Left lung (tissue), 10 donors: ENCODE results near the gene TNFRSF1A. TPM values are rescaled to one million over a fixed set of nuclear protein-coding genes. Genes with fewer than 3 reads are reported as not detected.

ENCODE experiments used
- ATAC-seq: fragments of 200-7000 bp; cut with Tn5 transposase; one replicate; pipeline ENCODE4 v1.9.1; 2020; ENCODE audit warnings: moderate library complexity
- DNase-seq, 4 donors: peaks; one replicate each; pipeline ENCODE4 v3.0.0-alpha.2; 2013 to 2020
- H3K27ac ChIP-seq, 2 donors: fragments of 200-600 bp; sonication (generic) in 1 of 2; one replicate each; pipeline versions ENCODE4 v1.5.0 to v1.8.0; 2020 to 2021
- H3K27me3 ChIP-seq, 2 donors: fragments of 200-600 bp; sonication (generic) in 1 of 2; one replicate each; pipeline versions ENCODE4 v1.5.0 to v1.8.0; 2020 to 2021
- H3K36me3 ChIP-seq, 2 donors: fragments of 200-600 bp; sonication (generic) in 1 of 2; one replicate each; pipeline versions ENCODE4 v1.5.0 to v1.8.0; 2020 to 2021
- H3K4me1 ChIP-seq, 2 donors: fragments of 200-600 bp; one replicate each; pipeline ENCODE4 v1.8.0; 2021
- H3K4me3 ChIP-seq, 2 donors: fragments of 200-600 bp; sonication (generic) in 1 of 2; one replicate each; pipeline versions ENCODE4 v1.5.0 to v1.8.0; 2020 to 2021; ENCODE audit warnings: mild to moderate bottlenecking in 1 of 2
- H3K9me3 ChIP-seq, 2 donors: fragments of 200-600 bp; sonication (generic) in 1 of 2; one replicate each; pipeline versions ENCODE4 v1.5.0 to v1.8.0; 2020 to 2021
- intact Hi-C, 2 donors: fragments of 100-400 bp; cut with DNase I; formaldehyde crosslinking; loops; one replicate each; pipeline versions ENCODE4 v1.11.2 to v1.14.2; 2022
- polyA plus RNA-seq, 6 donors: library from polyadenylated mRNA; unstranded; fragments of 120-200 nt; gene quantifications; one replicate each; pipeline ENCODE4 v1.2.1, GENCODE V29; 2013; ENCODE audit not compliant: insufficient read length in 6 of 6
- total RNA-seq, 2 donors: library from RNA; stranded (reverse); fragmentation: NEBNext Ultra II Directional; extraction: Animal tissue kit (Norgen Biotek cat#: 25700); gene quantifications; one replicate each; pipeline ENCODE4 v1.2.1, GENCODE V29; 2021
- TF ChIP-seq, protein P1 (sequence below), 2 donors: fragments of 200-600 bp; sonication (generic) in 1 of 2; IDR thresholded peaks; one replicate each; pipeline versions ENCODE4 v1.5.0 to v1.8.0; 2021; ENCODE audit warnings: antibody characterized with exemption in 2 of 2
- donor health status: DM: no; HTN: yes; CAD: no.
- donor health status: DM: no; HTN: no; CAD: no.

The TNFRSF1A gene
- total and polyA plus RNA-seq, 8 donors = 110 to 211 (median 128) TPM

DNA sequence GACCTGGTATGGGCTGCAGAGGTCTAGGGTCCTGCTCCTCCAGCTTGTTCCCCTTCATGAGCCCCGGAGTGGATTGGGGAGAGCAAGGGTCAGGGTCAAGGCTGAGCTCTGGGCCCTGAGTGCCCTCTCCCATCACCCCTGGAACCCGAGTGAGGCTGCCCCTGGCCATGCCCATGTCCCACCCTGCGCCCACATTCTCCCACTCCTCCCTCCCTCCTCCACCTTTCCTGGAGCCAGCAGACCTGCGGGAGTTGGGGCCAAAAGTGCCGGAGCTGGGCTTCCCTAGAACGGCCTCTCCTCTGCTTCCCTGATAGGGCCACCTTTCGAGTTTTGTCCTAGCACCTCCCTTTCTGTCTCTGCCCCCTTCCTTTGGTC lies 32.9 kb upstream of the TNFRSF1A start:
- Histone ChIP-seq H3K36me3 (no peaks in the 10 kb centered on the region), H3K4me3 (peak overlapping the region; percentile 28 to 48), H3K9me3 (no peaks in the 10 kb centered on the region), H3K27me3 (no peaks in the 10 kb centered on the region), H3K27ac (peak overlapping the region; percentile 81 to 87), H3K4me1 (peaks cover 46 to 75% of the 10 kb centered on the region in 2 donors)
- peak in 1 of 4 donors; percentile 26 for DNase-seq
- intact Hi-C loops = loop anchor here in 1 of 2 donors (5.0 kb wide), 1 partner anchor 37 kb away; no protein-coding TSS in a partner anchor
- TF ChIP-seq, protein P1, sequence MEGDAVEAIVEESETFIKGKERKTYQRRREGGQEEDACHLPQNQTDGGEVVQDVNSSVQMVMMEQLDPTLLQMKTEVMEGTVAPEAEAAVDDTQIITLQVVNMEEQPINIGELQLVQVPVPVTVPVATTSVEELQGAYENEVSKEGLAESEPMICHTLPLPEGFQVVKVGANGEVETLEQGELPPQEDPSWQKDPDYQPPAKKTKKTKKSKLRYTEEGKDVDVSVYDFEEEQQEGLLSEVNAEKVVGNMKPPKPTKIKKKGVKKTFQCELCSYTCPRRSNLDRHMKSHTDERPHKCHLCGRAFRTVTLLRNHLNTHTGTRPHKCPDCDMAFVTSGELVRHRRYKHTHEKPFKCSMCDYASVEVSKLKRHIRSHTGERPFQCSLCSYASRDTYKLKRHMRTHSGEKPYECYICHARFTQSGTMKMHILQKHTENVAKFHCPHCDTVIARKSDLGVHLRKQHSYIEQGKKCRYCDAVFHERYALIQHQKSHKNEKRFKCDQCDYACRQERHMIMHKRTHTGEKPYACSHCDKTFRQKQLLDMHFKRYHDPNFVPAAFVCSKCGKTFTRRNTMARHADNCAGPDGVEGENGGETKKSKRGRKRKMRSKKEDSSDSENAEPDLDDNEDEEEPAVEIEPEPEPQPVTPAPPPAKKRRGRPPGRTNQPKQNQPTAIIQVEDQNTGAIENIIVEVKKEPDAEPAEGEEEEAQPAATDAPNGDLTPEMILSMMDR (IDR thresholded peaks at IDR 0.05) = no peak
- no peak for ATAC-seq

GRCh38 chr12:6374028-6374785 lies 32.3 kb upstream of the TNFRSF1A start:
- DNase-seq = peak in 1 of 4 donors; percentile 30
- no peaks in the 10 kb centered on the region for H3K27me3 ChIP-seq
- TF ChIP-seq, protein P1 (IDR thresholded peaks at IDR 0.05) = no peak
- no peaks in the 10 kb centered on the region for H3K36me3 ChIP-seq
- no peaks in the 10 kb centered on the region for H3K9me3 ChIP-seq
- H3K4me3 ChIP-seq = peak overlapping the region; percentile 28 to 48
- peak overlapping the region; percentile 81 to 87 for H3K27ac ChIP-seq
- ATAC-seq = no peak
- H3K4me1 ChIP-seq = peaks cover 47 to 72% of the 10 kb centered on the region in 2 donors
- intact Hi-C loops = no loop called here

- Histone ChIP-seq H3K9me3 (no peaks in the 10 kb centered on the region), H3K27ac (peak overlapping the region; percentile 81 to 87), H3K4me3 (peak overlapping the region; percentile 28 to 48), H3K36me3 (no peaks in the 10 kb centered on the region), H3K4me1 (peaks cover 38 to 72% of the 10 kb centered on the region in 2 donors), H3K27me3 (no peaks in the 10 kb centered on the region)
- TF ChIP-seq, protein P1 (IDR thresholded peaks at IDR 0.05) = no peak
- ATAC-seq (peak; percentile 3), DNase-seq (peak in 1 of 4 donors; percentile 37)
- intact Hi-C loops = no loop called here
Observed at GRCh38 chr12:6373022-6373787, 31.3 kb upstream of the TNFRSF1A start.

DNA sequence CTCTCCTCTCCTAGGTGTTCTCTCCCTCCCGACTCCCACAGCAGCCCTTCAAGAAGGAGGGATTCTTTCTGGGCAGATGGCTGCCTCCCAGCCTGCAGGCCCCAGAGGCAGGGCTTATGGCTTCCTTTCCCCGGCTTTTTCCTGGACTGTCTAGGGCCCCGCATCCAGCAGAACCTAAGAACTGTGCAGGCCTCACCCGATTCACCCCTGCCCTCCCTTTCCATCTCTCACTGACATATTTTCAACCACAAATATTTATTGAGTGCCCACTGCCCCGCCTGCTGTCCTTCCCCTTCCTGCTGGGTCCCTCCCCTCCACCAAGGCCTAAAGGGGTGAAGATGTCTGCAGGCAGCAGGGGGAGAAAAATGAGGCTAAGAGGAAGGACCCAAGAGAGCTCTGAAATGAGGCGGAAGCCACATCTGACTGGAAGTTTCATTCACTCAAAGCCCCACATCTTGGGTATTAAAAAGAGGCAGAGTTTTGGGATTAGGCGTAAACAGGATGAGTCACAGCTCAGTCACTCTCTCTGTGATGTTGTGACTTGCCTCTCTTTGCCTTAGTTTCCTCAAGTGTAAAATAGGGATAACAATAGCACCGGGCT lies 30.6 kb upstream of the TNFRSF1A start:
- intact Hi-C loops = no loop called here
- Histone ChIP-seq H3K27ac (peak overlapping the region; percentile 81 to 87), H3K4me3 (peak overlapping the region; percentile 1 to 48), H3K27me3 (no peaks in the 10 kb centered on the region), H3K4me1 (peaks cover 32 to 72% of the 10 kb centered on the region in 2 donors), H3K9me3 (no peaks in the 10 kb centered on the region), H3K36me3 (no peaks in the 10 kb centered on the region)
- DNase-seq (peak in 1 of 4 donors; percentile 69), ATAC-seq (peak; percentile 41)
- TF ChIP-seq, protein P1 (IDR thresholded peaks at IDR 0.05) = no peak
